HepG2 (cell line): ENCODE data around the gene TNNT1.

Source experiments
- KLF13 ChIP-seq: sonication (generic); formaldehyde crosslinking; IDR thresholded peaks from 2 replicates; pipeline ENCODE4 v1.4.0; 2020; ENCODE audit warnings: mild to moderate bottlenecking, missing genetic modification reagents
- MEF2D ChIP-seq: sonication (generic); formaldehyde crosslinking; IDR thresholded peaks from 2 replicates; pipeline ENCODE4 v1.5.1; 2020; ENCODE audit warnings: mild to moderate bottlenecking, missing genetic modification reagents
- POLR2A ChIP-seq, 2 experiments: IDR thresholded peaks; 2 replicates each; pipeline ENCODE4 v1.6.1; 2011; ENCODE audit warnings: low read depth in 2 of 2, low read length in 2 of 2, mild to moderate bottlenecking in 1 of 2, moderate library complexity in 1 of 2; ENCODE audit not compliant: insufficient read depth in 1 of 2
- ZNF75D ChIP-seq: sonication (generic); formaldehyde crosslinking; IDR thresholded peaks from 2 replicates; pipeline ENCODE4 v1.8.1; 2023; ENCODE audit warnings: missing genetic modification reagents, mild to moderate bottlenecking, borderline replicate concordance

DNA sequence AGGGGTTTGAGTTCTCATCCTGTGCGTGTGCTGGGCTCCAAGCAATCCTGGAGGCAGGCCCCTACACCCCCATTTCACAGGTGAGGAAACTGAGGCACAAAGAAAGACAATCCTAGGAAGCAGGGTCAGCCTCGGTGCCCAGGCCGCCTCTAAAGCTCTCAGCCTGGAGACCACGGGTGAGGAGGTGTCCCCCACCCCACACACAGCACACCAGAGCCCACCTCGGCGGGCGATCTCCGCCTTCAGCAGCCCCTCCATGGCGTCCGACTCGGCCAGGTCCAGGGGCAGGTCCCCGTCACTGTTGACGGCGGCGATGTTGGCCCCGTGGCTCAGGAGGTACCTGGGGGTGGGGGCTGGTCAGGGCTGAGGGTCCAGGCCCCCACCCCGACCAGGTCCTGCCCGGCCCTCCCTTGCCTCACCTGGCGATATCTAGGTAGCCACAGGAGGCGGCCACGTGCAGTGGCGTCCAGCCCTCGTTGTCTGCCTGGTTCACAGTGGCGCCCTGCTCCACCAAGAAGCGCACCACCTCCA, 36.7 kb downstream of the TNNT1 start:
- no peak for TF ChIP-seq MEF2D (CRISPR knock-in tag)
- no peak for TF ChIP-seq POLR2A (IDR thresholded peaks at IDR 0.05; ENCODE audit: insufficient read depth in 1 of 2, low read depth in 2 of 2, low read length in 2 of 2)
- no peak for TF ChIP-seq ZNF75D (CRISPR knock-in tag)
- TF ChIP-seq KLF13: no peak
